B cell (primary cell): Measurements from ENCODE around the gene BAHCC1. TPM values are rescaled to one million over a fixed set of nuclear protein-coding genes. Genes with fewer than 3 reads are reported as not detected.

Source experiments
- ATAC-seq: fragments of 200-7000 bp; cut with Tn5 transposase; one replicate; pipeline ENCODE4 v1.10.0; 2021; ENCODE audit warnings: low read depth, mild to moderate bottlenecking, moderate number of reproducible peaks, moderate library complexity
- CTCF ChIA-PET: fragments of 350-600 bp; sonication (Branson Sonifier 250); formaldehyde crosslinking; loops from one replicate; lab custom pipeline; 2021; ENCODE audit warnings: antibody characterized with exemption, inconsistent platforms; lab: Charles Lee
- POLR2A ChIA-PET: fragments of 350-600 bp; sonication (Branson Sonifier 250); formaldehyde crosslinking; loops from one replicate; lab custom pipeline; 2021; ENCODE audit warnings: antibody characterized with exemption; lab: Charles Lee
- DNase-seq: peaks from one replicate; pipeline ENCODE4 v3.0.0; 2013
- H2AFZ ChIP-seq: 2 replicates; pipeline ENCODE4 v1.6.1; 2012; ENCODE audit warnings: mild to moderate bottlenecking, low read depth, low read length; ENCODE audit not compliant: insufficient read depth, poor library complexity, severe bottlenecking
- H3K27ac ChIP-seq, 2 donors: 1 replicate in 1 of 2; 2 replicates in 1 of 2; pipeline ENCODE4 v1.5.1; 2012 to 2013; ENCODE audit warnings: low read length in 2 of 2, mild to moderate bottlenecking in 2 of 2, moderate library complexity in 1 of 2
- H3K27me3 ChIP-seq, 4 experiments: fragments of 200-600 bp in 1 of 4; sonication (generic) in 1 of 4; replicated peaks in 1 of 4; 1 replicate in 2 of 4; 2 replicates in 2 of 4; pipeline versions ENCODE4 v1.6.1 to v1.7.0; 2013 to 2016; ENCODE audit warnings: low read length in 3 of 4, mild to moderate bottlenecking in 2 of 4, mixed read lengths in 1 of 4, moderate library complexity in 1 of 4; ENCODE audit not compliant: insufficient read depth in 4 of 4, control insufficient read depth in 3 of 4; ENCODE audit errors: control extremely low read depth in 1 of 4
- H3K36me3 ChIP-seq, 2 experiments: replicated peaks in 1 of 2; 1 replicate in 1 of 2; 2 replicates in 1 of 2; pipeline versions ENCODE4 v1.6.1 to v1.7.1; 2013; ENCODE audit warnings: low read length in 1 of 2; ENCODE audit not compliant: insufficient read depth in 2 of 2, control insufficient read depth in 1 of 2; ENCODE audit errors: control extremely low read depth in 1 of 2, extremely low read depth in 1 of 2
- H3K4me1 ChIP-seq, 2 donors: fragments of 200-600 bp in 1 of 2; sonication (generic) in 1 of 2; 1 replicate in 1 of 2; 2 replicates in 1 of 2; pipeline versions ENCODE4 v1.5.1 to v1.6.1; 2013 to 2017; ENCODE audit warnings: low read length in 2 of 2; ENCODE audit not compliant: control insufficient read depth in 2 of 2, insufficient read depth in 2 of 2
- H3K4me2 ChIP-seq: replicated peaks from 2 replicates; pipeline ENCODE3; 2012; ENCODE audit warnings: mild to moderate bottlenecking, low read depth, low read length; ENCODE audit not compliant: poor library complexity, severe bottlenecking
- H3K4me3 ChIP-seq, 5 experiments: fragments of 200-600 bp in 1 of 5; sonication (generic) in 1 of 5; 1 replicate in 3 of 5; 2 replicates in 2 of 5; pipeline versions ENCODE4 v1.5.1 to v1.7.0; 2011 to 2016; ENCODE audit warnings: low read length in 4 of 5, mild to moderate bottlenecking in 4 of 5, low read depth in 2 of 5, control low read depth in 1 of 5, moderate library complexity in 1 of 5; ENCODE audit not compliant: insufficient read depth in 1 of 5; ENCODE audit errors: control extremely low read depth in 1 of 5, extremely low read depth in 1 of 5
- H3K79me2 ChIP-seq: fragments of 200-600 bp; sonication (generic); one replicate; pipeline ENCODE4 v1.6.0; 2016; ENCODE audit warnings: low read length; ENCODE audit not compliant: control insufficient read depth, insufficient read depth
- H3K9ac ChIP-seq: fragments of 200-600 bp; sonication (generic); 2 replicates; pipeline ENCODE4 v1.6.1; 2017; ENCODE audit warnings: mild to moderate bottlenecking, low read length, moderate library complexity
- H3K9me3 ChIP-seq, 3 donors: one replicate each; pipeline versions ENCODE4 v1.6.1 to v1.7.1; 2013; ENCODE audit warnings: low read length in 2 of 3; ENCODE audit not compliant: control insufficient read depth in 2 of 3, insufficient read depth in 1 of 3; ENCODE audit errors: control extremely low read depth in 1 of 3
- H4K20me1 ChIP-seq: 2 replicates; pipeline ENCODE4 v1.6.0; 2012; ENCODE audit warnings: mild to moderate bottlenecking, low read length; ENCODE audit not compliant: insufficient read depth, control insufficient read depth, poor library complexity, severe bottlenecking
- H3K27ac Mint-ChIP-seq: one replicate; pipeline ENCODE4 v1.8.0; 2021; ENCODE audit warnings: mixed read lengths
- H3K27me3 Mint-ChIP-seq: one replicate; pipeline ENCODE4 v1.8.0; 2021; ENCODE audit warnings: mixed read lengths
- H3K4me1 Mint-ChIP-seq: one replicate; pipeline ENCODE4 v1.8.0; 2021; ENCODE audit warnings: mixed read lengths
- H3K4me3 Mint-ChIP-seq: one replicate; pipeline ENCODE4 v1.8.0; 2021; ENCODE audit warnings: mixed read lengths
- H3K9me3 Mint-ChIP-seq: one replicate; pipeline ENCODE4 v1.8.0; 2022; ENCODE audit warnings: mixed read lengths; ENCODE audit not compliant: insufficient read depth
- EZH2 ChIP-seq: IDR thresholded peaks from 2 replicates; pipeline ENCODE4 v1.6.1; 2012; ENCODE audit warnings: borderline replicate concordance, low read depth, mild to moderate bottlenecking, moderate library complexity, low read length; ENCODE audit not compliant: insufficient read depth, poor library complexity, severe bottlenecking
- WGBS: methylation state at CpG from one replicate; pipeline ENCODE4 v1.1.5; 2013; ENCODE audit warnings: missing lambda C conversion rate; ENCODE audit not compliant: insufficient coverage; 5-methylcytosine and 5-hydroxymethylcytosine counted together
- intact Hi-C: fragments of 100-400 bp; cut with micrococcal nuclease; formaldehyde crosslinking; loops from one replicate; pipeline ENCODE4 v1.10.0; 2022
- polyA plus RNA-seq: library from polyadenylated mRNA; depleted of rRNA; stranded (reverse); fragments of >200 nt; gene quantifications from 2 replicates; pipeline ENCODE4 v1.2.3, GENCODE V29; 2012
- total RNA-seq, 2 donors: library from RNA; stranded (reverse); fragments of 120-200 nt in 1 of 2; gene quantifications; 1 replicate in 1 of 2; 2 replicates in 1 of 2; pipeline versions ENCODE4 v1.2.3 to v1.2.4, GENCODE V29; 2013 to 2022
- TF ChIP-seq, protein P1 (sequence below): fragments of 200-600 bp; IDR thresholded peaks from one replicate; pipeline ENCODE4 v1.8.0; 2022; ENCODE audit warnings: antibody characterized with exemption, mild to moderate bottlenecking

The BAHCC1 gene
- total and polyA plus RNA-seq, 2 donors (not counting 1 experiment from before 2014, with no cell fraction given) = 0.12 to 0.48 TPM

- Mint-ChIP-seq H3K4me1 (peaks cover 4% of the 10 kb centered on the region), H3K27me3 (peaks cover 3% of the 10 kb centered on the region), H3K27ac (no peak overlapping the region), H3K9me3 (no peaks in the 10 kb centered on the region), H3K4me3 (no peak overlapping the region)
- Histone ChIP-seq H3K9me3 (no peaks in the 10 kb centered on the region), H2AFZ (no peak overlapping the region), H3K27ac (no peak overlapping the region), H3K4me1 (peaks cover 0 to 8% of the 10 kb centered on the region in 2 donors), H3K4me3 (no peak overlapping the region), H4K20me1 (no peaks in the 10 kb centered on the region), H3K79me2 (no peaks in the 10 kb centered on the region), H3K9ac (no peak overlapping the region), H3K4me2 (no peak overlapping the region), H3K27me3 (peaks cover 0 to 14% (median 0%) of the 10 kb centered on the region in 4 experiments), H3K36me3 (no peaks in the 10 kb centered on the region)
- POLR2A ChIA-PET = no interaction called here
- intact Hi-C loops = no loop called here
- 82% methylated on average over 16 of the region's 23 CpGs for WGBS
- no peak for ATAC-seq
- TF ChIP-seq EZH2 = no peak
- TF ChIP-seq, protein P1, sequence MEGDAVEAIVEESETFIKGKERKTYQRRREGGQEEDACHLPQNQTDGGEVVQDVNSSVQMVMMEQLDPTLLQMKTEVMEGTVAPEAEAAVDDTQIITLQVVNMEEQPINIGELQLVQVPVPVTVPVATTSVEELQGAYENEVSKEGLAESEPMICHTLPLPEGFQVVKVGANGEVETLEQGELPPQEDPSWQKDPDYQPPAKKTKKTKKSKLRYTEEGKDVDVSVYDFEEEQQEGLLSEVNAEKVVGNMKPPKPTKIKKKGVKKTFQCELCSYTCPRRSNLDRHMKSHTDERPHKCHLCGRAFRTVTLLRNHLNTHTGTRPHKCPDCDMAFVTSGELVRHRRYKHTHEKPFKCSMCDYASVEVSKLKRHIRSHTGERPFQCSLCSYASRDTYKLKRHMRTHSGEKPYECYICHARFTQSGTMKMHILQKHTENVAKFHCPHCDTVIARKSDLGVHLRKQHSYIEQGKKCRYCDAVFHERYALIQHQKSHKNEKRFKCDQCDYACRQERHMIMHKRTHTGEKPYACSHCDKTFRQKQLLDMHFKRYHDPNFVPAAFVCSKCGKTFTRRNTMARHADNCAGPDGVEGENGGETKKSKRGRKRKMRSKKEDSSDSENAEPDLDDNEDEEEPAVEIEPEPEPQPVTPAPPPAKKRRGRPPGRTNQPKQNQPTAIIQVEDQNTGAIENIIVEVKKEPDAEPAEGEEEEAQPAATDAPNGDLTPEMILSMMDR = no peak
- no peak for DNase-seq
- CTCF ChIA-PET = no interaction called here
Measured at GRCh38 chr17:81438007-81438659, 42.9 kb downstream of the BAHCC1 start.

DNA sequence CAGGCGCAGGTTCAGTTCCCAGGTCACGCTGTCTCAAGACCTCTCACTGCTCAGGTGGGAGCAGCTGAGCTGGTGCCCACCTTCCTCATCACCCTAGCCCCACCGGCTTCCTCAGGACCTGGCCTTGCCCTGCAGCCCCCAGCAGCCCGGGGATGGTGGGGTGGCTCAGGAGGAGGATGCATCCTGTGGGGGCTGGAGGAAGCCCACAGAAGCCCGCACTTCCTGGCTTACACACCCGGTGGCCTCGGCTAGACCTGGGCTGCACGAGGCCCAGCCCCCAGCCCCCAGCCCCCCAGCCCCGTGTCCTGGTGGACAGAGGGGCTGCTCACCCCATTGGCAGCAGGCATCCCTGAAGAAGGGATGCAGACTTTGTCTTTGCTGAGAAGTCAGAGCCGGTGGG is 43.4 kb downstream of the BAHCC1 start:
- no peaks in the 10 kb centered on the region for H4K20me1 ChIP-seq
- no peak overlapping the region for H3K4me2 ChIP-seq
- peaks cover 0 to 14% (median 0%) of the 10 kb centered on the region in 4 experiments for H3K27me3 ChIP-seq
- H3K9me3 ChIP-seq = no peaks in the 10 kb centered on the region
- ChIA-PET CTCF (no interaction called here), POLR2A (no interaction called here)
- DNase-seq (no peak), ATAC-seq (no peak)
- Mint-ChIP-seq H3K4me1 (peaks cover 4% of the 10 kb centered on the region), H3K4me3 (no peak overlapping the region), H3K27me3 (peaks cover 3% of the 10 kb centered on the region), H3K27ac (no peak overlapping the region), H3K9me3 (no peaks in the 10 kb centered on the region)
- H3K27ac ChIP-seq = no peak overlapping the region
- no peak overlapping the region for H3K9ac ChIP-seq
- no peaks in the 10 kb centered on the region for H3K79me2 ChIP-seq
- no peak overlapping the region for H2AFZ ChIP-seq
- 18% methylated on average over 5 of the region's 10 CpGs for whole genome bisulfite sequencing
- intact Hi-C loops = no loop called here
- H3K4me3 ChIP-seq = no peak overlapping the region
- H3K4me1 ChIP-seq = peaks cover 0 to 8% of the 10 kb centered on the region in 2 donors
- TF ChIP-seq EZH2 = no peak
- no peaks in the 10 kb centered on the region for H3K36me3 ChIP-seq
